Mesothelial cell of epicardium (in vitro differentiated cells): ENCODE results near the gene R3HDM4. TPM values are rescaled to one million over a fixed set of nuclear protein-coding genes. Genes with fewer than 3 reads are reported as not detected.
A peak's percentile ranks its signal among the peaks of the same experiment; 100 is the strongest.

Experiments used
- DNase-seq, 2 experiments: peaks; one replicate each; pipeline ENCODE4 v3.0.0; 2021; ENCODE audit warnings: low spot score in 2 of 2; ENCODE audit not compliant: unreplicated experiment in 2 of 2
- H3K27ac Mint-ChIP-seq: 2 replicates; pipeline ENCODE4 v1.8.0; 2021; ENCODE audit warnings: mixed read lengths
- H3K27me3 Mint-ChIP-seq: 2 replicates; pipeline ENCODE4 v1.8.0; 2021; ENCODE audit warnings: low read depth, mixed read lengths
- H3K36me3 Mint-ChIP-seq: 2 replicates; pipeline ENCODE4 v1.8.0; 2021; ENCODE audit warnings: mixed read lengths
- H3K4me1 Mint-ChIP-seq: 2 replicates; pipeline ENCODE4 v1.8.0; 2021; ENCODE audit warnings: mixed read lengths
- H3K4me3 Mint-ChIP-seq: 2 replicates; pipeline ENCODE4 v1.8.0; 2021; ENCODE audit warnings: mild to moderate bottlenecking, moderate library complexity, mixed read lengths
- H3K9me3 Mint-ChIP-seq: 2 replicates; pipeline ENCODE4 v1.8.0; 2021; ENCODE audit warnings: mixed read lengths
- CTCF ChIP-seq: fragments of 200-600 bp; sonication (generic); IDR thresholded peaks from one replicate; pipeline ENCODE4 v1.5.0; 2021; ENCODE audit warnings: antibody characterized with exemption; ENCODE audit not compliant: unreplicated experiment
- total RNA-seq: library from RNA; stranded (reverse); gene quantifications from 3 replicates; pipeline ENCODE4 v1.2.1, GENCODE V29; 2021

R3HDM4 gene
- total RNA-seq, 1 donor from 2014 or later, result 50.5 TPM

- Mint-ChIP-seq H3K27me3 (no peaks in the 10 kb centered on the region), H3K4me3 (no peak overlapping the region), H3K9me3 (no peaks in the 10 kb centered on the region), H3K27ac (no peak overlapping the region), H3K36me3 (peaks cover 2% of the 10 kb centered on the region), H3K4me1 (peaks cover 27% of the 10 kb centered on the region)
- no peak for TF ChIP-seq CTCF
- no peak for DNase-seq
Measured at GRCh38 chr19:947707-948539, 34.9 kb upstream of the R3HDM4 start.

- peaks cover 23% of the 10 kb centered on the region for H3K4me1 Mint-ChIP-seq
- no peak overlapping the region for H3K4me3 Mint-ChIP-seq
- H3K9me3 Mint-ChIP-seq, result no peaks in the 10 kb centered on the region
- DNase-seq, result no peak
- no peak overlapping the region for H3K27ac Mint-ChIP-seq
- H3K27me3 Mint-ChIP-seq, result no peaks in the 10 kb centered on the region
- no peak for TF ChIP-seq CTCF
- peaks cover 5% of the 10 kb centered on the region for H3K36me3 Mint-ChIP-seq
Measured at GRCh38 chr19:947090-947706, 34.2 kb upstream of the R3HDM4 start.

- H3K4me1 Mint-ChIP-seq, result peaks cover 20% of the 10 kb centered on the region
- TF ChIP-seq CTCF, result no peak
- peaks cover 10% of the 10 kb centered on the region for H3K36me3 Mint-ChIP-seq
- peak overlapping the region; percentile 92 for H3K27ac Mint-ChIP-seq
- no peaks in the 10 kb centered on the region for H3K27me3 Mint-ChIP-seq
- DNase-seq, result no peak
- no peak overlapping the region for H3K4me3 Mint-ChIP-seq
- no peaks in the 10 kb centered on the region for H3K9me3 Mint-ChIP-seq
Measured at GRCh38 chr19:945401-946252, 32.6 kb upstream of the R3HDM4 start.

- Mint-ChIP-seq H3K9me3 (no peaks in the 10 kb centered on the region), H3K27ac (peak overlapping the region; percentile 92), H3K27me3 (no peaks in the 10 kb centered on the region), H3K4me3 (peak overlapping the region; percentile 6), H3K4me1 (peaks cover 23% of the 10 kb centered on the region), H3K36me3 (peaks cover 17% of the 10 kb centered on the region)
- no peak for DNase-seq
- no peak for TF ChIP-seq CTCF
Measured at GRCh38 chr19:944663-945241, 31.7 kb upstream of the R3HDM4 start.

- Mint-ChIP-seq H3K36me3 (peaks cover 22% of the 10 kb centered on the region), H3K27ac (peak overlapping the region; percentile 92), H3K27me3 (no peaks in the 10 kb centered on the region), H3K4me3 (no peak overlapping the region), H3K9me3 (no peaks in the 10 kb centered on the region), H3K4me1 (peaks cover 28% of the 10 kb centered on the region)
- peak in 1 of 2 experiments; percentile 75 for DNase-seq
- no peak for TF ChIP-seq CTCF
Measured at GRCh38 chr19:944171-944567, 31.1 kb upstream of the R3HDM4 start.
